Transverse colon (tissue), 4 donors: ENCODE measurements around the gene RASAL2. TPM values are rescaled to one million over a fixed set of nuclear protein-coding genes. Genes with fewer than 3 reads are reported as not detected.

Source experiments
- DNase-seq: peaks from one replicate; pipeline ENCODE4 v3.0.0-alpha.2; 2019
- H3K27ac ChIP-seq, 4 donors: fragments of 200-600 bp; sonication (generic); 2 replicates each; pipeline ENCODE4 v1.5.1; 2016 to 2018; ENCODE audit warnings: inconsistent platforms in 4 of 4
- H3K27me3 ChIP-seq: fragments of 200-600 bp; sonication (generic); 2 replicates; pipeline ENCODE4 v1.5.1; 2017; ENCODE audit warnings: inconsistent platforms
- H3K36me3 ChIP-seq, 4 donors: fragments of 200-600 bp; sonication (generic); 2 replicates each; pipeline ENCODE4 v1.5.1; 2017 to 2019; ENCODE audit warnings: inconsistent platforms in 4 of 4
- H3K4me1 ChIP-seq, 4 donors: fragments of 200-600 bp; sonication (generic); 2 replicates each; pipeline ENCODE4 v1.5.1; 2017 to 2020; ENCODE audit warnings: inconsistent platforms in 4 of 4
- H3K4me3 ChIP-seq, 4 donors: fragments of 200-600 bp; sonication (generic); 1 replicate in 1 of 4; 2 replicates in 3 of 4; pipeline versions ENCODE4 v1.5.1 to v1.6.1; 2017 to 2019; ENCODE audit warnings: inconsistent platforms in 4 of 4
- H3K9me3 ChIP-seq, 2 donors: fragments of 200-600 bp; sonication (generic); 2 replicates each; pipeline ENCODE4 v1.5.1; 2017 to 2019; ENCODE audit warnings: inconsistent platforms in 2 of 2
- CTCF ChIP-seq, 5 experiments: fragments of 200-600 bp in 3 of 5; fragments of 450-650 bp in 2 of 5; sonication (generic) in 3 of 5; IDR thresholded peaks; 1 replicate in 2 of 5; 2 replicates in 3 of 5; pipeline ENCODE4 v1.5.1; 2016 to 2017; ENCODE audit warnings: antibody characterized with exemption in 5 of 5, inconsistent platforms in 3 of 5, mild to moderate bottlenecking in 2 of 5, moderate library complexity in 1 of 5
- EP300 ChIP-seq: sonication (generic); formaldehyde crosslinking; IDR thresholded peaks from one replicate; pipeline ENCODE4 v1.6.1; 2017; ENCODE audit warnings: antibody characterized with exemption, low read depth
- POLR2A ChIP-seq: fragments of 450-650 bp; IDR thresholded peaks from one replicate; pipeline ENCODE4 v1.6.1; 2016; ENCODE audit warnings: antibody characterized with exemption, mild to moderate bottlenecking, moderate library complexity
- POLR2AphosphoS5 ChIP-seq, 3 donors: sonication (generic); formaldehyde crosslinking; IDR thresholded peaks; one replicate each; pipeline ENCODE4 v1.6.1; 2016; ENCODE audit warnings: antibody characterized with exemption in 3 of 3
- WGBS, 2 donors: methylation state at CpG; one replicate each; pipeline ENCODE4 v1.1.5; 2018; ENCODE audit warnings: low coverage in 1 of 2; 5-methylcytosine and 5-hydroxymethylcytosine counted together
- in situ Hi-C, 4 donors: fragments of 200-750 bp; cut with MboI; loops; one replicate each; pipeline versions ENCODE4 v1.15.0 to v1.15.1; 2017; ENCODE audit warnings: low sequenced_read_pairs in 3 of 4, low pct_ligation_motif_present in 1 of 4, low pct_unique_long_range_greater_than_20kb in 1 of 4
- intact Hi-C: fragments of 100-400 bp; cut with DNase I; formaldehyde crosslinking; loops from one replicate; pipeline ENCODE4 v1.15.1; 2023; ENCODE audit warnings: low total_unique reads
- total RNA-seq, 4 donors: library from RNA; depleted of rRNA; stranded (reverse); fragments of >200 nt; gene quantifications; one replicate each; pipeline ENCODE4 v1.1.0, GENCODE V29; 2016

RASAL2 gene
- total RNA-seq, 4 donors from 2014 or later = 13.1 to 26.1 (median 19.8) TPM

DNA sequence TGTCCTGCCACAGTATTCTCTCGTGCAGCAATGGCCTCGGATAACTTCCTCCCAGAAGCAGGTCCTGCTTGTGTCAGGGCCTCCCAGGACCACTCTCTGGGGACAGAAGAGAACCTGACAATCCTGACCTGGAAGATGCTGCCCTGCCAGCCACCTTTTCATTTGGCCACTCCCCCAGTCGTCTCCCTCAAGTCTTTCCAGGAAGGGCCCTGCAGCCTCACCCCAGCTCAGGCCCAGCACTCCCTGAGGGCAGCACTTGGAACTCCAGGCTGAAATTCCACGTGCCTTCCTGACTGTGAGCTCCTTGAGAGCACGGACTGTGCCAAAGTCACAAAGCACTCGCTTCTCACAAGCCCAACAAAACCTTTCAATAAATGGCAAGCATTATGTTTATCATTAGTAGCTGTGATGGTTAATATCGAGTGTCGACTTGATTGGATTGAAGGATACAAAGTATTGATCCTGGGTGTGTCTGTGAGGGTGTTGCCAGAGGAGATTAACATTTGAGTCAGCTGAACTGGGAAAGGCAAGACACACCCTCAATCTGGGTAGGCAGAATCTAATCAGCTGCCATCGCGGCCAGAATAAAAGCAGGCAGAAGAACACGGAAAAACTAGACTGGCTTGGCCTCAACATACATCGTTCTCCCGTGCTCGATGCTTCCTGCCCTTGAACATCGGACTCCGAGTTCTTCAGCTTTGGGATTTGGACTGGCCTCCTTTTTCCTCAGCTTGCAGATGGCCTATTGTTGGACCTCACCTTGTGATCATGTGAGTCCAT is 405.2 kb downstream of the RASAL2 start:
- Histone ChIP-seq H3K9me3 (no peaks in the 10 kb centered on the region), H3K27me3 (no peaks in the 10 kb centered on the region), H3K27ac (no peak overlapping the region), H3K4me3 (no peak overlapping the region), H3K4me1 (no peaks in the 10 kb centered on the region), H3K36me3 (no peaks in the 10 kb centered on the region)
- intact Hi-C loops (no loop called here), in situ Hi-C loops (no loop called here)
- TF ChIP-seq EP300 (no peak), POLR2AphosphoS5 (IDR thresholded peaks at IDR 0.05) (no peak)
- no peak for DNase-seq
- 86 to 97% methylated on average over 6 to 16 of the region's 16 CpGs for WGBS, 2 donors

DNA sequence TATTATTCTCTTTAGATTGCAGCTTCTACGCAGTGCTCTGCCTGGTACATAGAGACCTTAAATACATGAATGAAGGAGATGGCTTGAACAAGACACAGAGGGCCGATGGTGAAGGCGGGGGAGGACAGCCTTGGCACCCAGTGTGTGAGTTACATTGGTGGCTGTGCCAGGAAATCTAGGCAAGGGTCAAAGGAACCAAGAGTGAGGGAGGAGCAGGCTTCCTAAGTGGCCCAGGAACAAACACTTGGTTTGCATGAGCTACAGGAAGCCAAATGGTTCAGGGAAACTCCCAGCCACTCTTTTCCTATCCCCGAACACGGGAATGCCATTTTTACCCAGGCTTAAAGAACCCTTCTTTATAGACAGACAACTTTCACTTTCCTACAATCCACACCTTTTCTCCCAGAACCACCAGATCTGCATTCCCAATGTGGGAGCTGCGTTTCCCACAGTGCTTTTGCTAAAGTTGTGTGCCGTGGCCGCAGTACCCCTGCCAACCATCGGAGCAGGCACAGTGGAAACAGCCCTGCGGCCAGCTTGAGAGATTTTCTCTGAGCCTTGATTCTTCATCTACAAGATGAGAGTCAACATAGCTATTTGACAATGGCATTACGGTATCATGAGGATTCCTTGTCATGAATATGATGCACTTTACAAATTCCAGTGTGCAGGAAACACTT is 406.3 kb downstream of the RASAL2 start:
- no peaks in the 10 kb centered on the region for H3K36me3 ChIP-seq
- no peaks in the 10 kb centered on the region for H3K27me3 ChIP-seq
- no peak for DNase-seq
- H3K4me3 ChIP-seq = no peak overlapping the region
- H3K9me3 ChIP-seq = no peaks in the 10 kb centered on the region
- TF ChIP-seq EP300 (no peak), POLR2AphosphoS5 (IDR thresholded peaks at IDR 0.05) (no peak), CTCF (IDR thresholded peaks at IDR 0.05) (peak in 1 of 5 experiments; percentile 16), POLR2A (no peak)
- H3K27ac ChIP-seq = no peak overlapping the region
- H3K4me1 ChIP-seq = no peaks in the 10 kb centered on the region
- in situ Hi-C loops (loop anchor here in 3 of 4 donors (10.0 kb wide), 2 partner anchors 195 to 205 kb away; no protein-coding TSS in a partner anchor), intact Hi-C loops (loop anchor here (10.0 kb wide), 1 partner anchor 195 kb away; no protein-coding TSS in a partner anchor)
- WGBS, 2 donors = 74 to 89% methylated on average over 9 to 11 of the region's 11 CpGs

DNA sequence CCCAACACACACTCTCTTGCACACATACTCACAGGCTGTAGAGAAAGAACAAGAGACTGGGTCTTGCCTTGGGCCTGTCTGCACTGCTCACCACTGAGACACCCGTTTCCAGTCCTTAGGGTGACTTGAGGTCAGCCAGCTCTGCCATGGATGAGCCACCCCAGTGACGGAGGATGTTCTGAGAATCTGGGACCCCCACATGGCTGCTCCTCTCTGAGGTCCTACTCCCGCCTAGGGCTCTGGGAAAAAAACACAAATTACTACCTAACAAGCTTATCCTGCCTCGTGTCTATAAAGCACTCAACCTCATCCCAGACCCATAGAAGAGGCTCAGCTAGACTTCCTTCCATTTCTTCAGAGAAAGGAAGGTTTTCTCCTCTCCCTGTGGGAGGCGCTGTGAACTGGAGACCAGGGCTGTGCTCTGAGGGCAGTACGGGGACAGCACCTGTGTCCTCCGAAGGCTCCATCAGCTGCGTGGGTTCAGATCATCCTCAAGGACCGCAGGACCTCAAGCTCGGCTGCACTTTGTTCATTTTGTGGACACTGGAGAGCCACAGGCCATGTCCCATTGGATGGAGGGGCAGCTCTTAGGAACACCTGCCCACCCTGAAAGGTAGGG is 407.1 kb downstream of the RASAL2 start:
- H3K9me3 ChIP-seq = no peaks in the 10 kb centered on the region
- TF ChIP-seq POLR2AphosphoS5 (IDR thresholded peaks at IDR 0.05) = no peak
- TF ChIP-seq POLR2A = no peak
- no peak for TF ChIP-seq CTCF (IDR thresholded peaks at IDR 0.05)
- no peak for TF ChIP-seq EP300
- no peak for DNase-seq
- intact Hi-C loops = loop anchor here (10.0 kb wide), 1 partner anchor 196 kb away; no protein-coding TSS in a partner anchor
- H3K27ac ChIP-seq = no peak overlapping the region
- H3K36me3 ChIP-seq = no peaks in the 10 kb centered on the region
- WGBS, 2 donors = 89% methylated on average over 10 of the region's 10 CpGs; no CpG with 5 or more reads in 1 of the 2 donors
- H3K4me1 ChIP-seq = no peaks in the 10 kb centered on the region
- H3K4me3 ChIP-seq = no peak overlapping the region
- no peaks in the 10 kb centered on the region for H3K27me3 ChIP-seq
- in situ Hi-C loops = loop anchor here in 3 of 4 donors (10.0 kb wide), 2 partner anchors 196 to 206 kb away; no protein-coding TSS in a partner anchor

DNA sequence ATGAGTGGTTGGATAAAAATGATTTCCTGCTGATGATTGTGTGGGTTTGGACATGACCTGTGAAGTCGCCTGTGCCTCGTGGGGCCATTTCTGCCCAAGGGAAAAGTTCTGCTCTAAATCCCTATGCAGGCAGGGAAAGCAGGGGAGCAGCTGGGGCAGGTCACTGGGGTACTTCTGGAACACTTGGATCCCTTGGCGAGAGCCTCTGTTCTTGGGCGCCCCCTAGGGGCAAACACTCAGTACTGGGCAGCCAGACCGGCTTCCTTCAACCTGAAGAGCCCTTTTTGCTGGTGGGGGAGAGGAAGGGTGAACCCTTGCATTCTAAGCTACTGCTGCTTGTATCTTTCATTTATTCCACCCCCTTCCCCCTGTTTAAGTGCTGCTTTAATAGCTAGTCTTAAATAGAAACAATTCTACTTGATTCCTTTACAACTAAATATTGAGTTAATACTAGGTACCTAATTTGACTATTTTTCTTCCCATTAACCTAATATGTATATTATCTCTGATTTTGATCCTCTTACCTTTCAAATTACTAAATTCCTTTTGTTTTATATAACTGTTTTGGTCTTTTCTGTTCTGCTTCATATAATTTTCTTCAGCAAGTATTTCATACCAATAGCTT is 407.9 kb downstream of the RASAL2 start:
- DNase-seq = peak; percentile 75
- in situ Hi-C loops (loop anchor here in 3 of 4 donors (10.0 kb wide), 2 partner anchors 197 to 207 kb away; no protein-coding TSS in a partner anchor), intact Hi-C loops (loop anchor here (10.0 kb wide), 1 partner anchor 197 kb away; no protein-coding TSS in a partner anchor)
- Histone ChIP-seq H3K27ac (no peak overlapping the region), H3K4me1 (no peaks in the 10 kb centered on the region), H3K36me3 (no peaks in the 10 kb centered on the region), H3K4me3 (no peak overlapping the region), H3K27me3 (no peaks in the 10 kb centered on the region), H3K9me3 (no peaks in the 10 kb centered on the region)
- 17 to 24% methylated on average over 1 to 5 of the region's 5 CpGs for WGBS, 2 donors
- TF ChIP-seq POLR2AphosphoS5 (IDR thresholded peaks at IDR 0.05) (no peak), POLR2A (no peak), CTCF (IDR thresholded peaks at IDR 0.05) (peak; percentile 68 to 92 (median 85)), EP300 (no peak)
